HG03439 (cell line): Measurements from ENCODE around the gene GSTM1.

Experiments
- ATAC-seq: cut with Tn5 transposase; IDR thresholded peaks from one replicate; pipeline ENCODE4 v1.9.1; 2021; ENCODE audit warnings: mild to moderate bottlenecking, moderate library complexity; ENCODE audit not compliant: unreplicated experiment

GSTM1 gene

GRCh38 chr1:109726007-109726406, 38.4 kb downstream of the GSTM1 start:
- ATAC-seq, result no peak

- ATAC-seq, result no peak
Observed at GRCh38 chr1:109726728-109727373, 39.2 kb downstream of the GSTM1 start.

GRCh38 chr1:109728870-109729269, 41.3 kb downstream of the GSTM1 start:
- ATAC-seq, result no peak

- no peak for ATAC-seq
Observed at GRCh38 chr1:109730666-109731065, 43.0 kb downstream of the GSTM1 start.

- ATAC-seq, result no peak
Observed at GRCh38 chr1:109732390-109732881, 44.8 kb downstream of the GSTM1 start.

- no peak for ATAC-seq
Observed at GRCh38 chr1:109733236-109733870, 45.7 kb downstream of the GSTM1 start.

GRCh38 chr1:109739738-109740614, 52.4 kb downstream of the GSTM1 start:
- peak; percentile 77 for ATAC-seq

GRCh38 chr1:109740615-109741373, 53.2 kb downstream of the GSTM1 start, which contains the start of gene GSTM3:
Gene GSTM3, minus strand, starts transcription at chr1:109741038. Its CDS starts 751 bp downstream, at chr1:109740287.
- peak; percentile 29 for ATAC-seq
